Naive thymus-derived CD8-positive, alpha-beta T cell (primary cell): ENCODE measurements around the gene ADD2. TPM values are rescaled to one million over a fixed set of nuclear protein-coding genes. Genes with fewer than 3 reads are reported as not detected.

Source experiments
- ATAC-seq, 2 donors: fragments of 150-1000 bp; cut with Tn5 transposase in 1 of 2; sonication (Bioruptor Pico), chemical (Tn5 transposase) in 1 of 2; 1 replicate in 1 of 2; 2 replicates in 1 of 2; pipeline ENCODE4 v1.10.0; 2021; ENCODE audit warnings: mild to moderate bottlenecking in 2 of 2, moderate library complexity in 2 of 2
- POLR2A ChIA-PET: fragments of 350-600 bp; sonication (Branson Sonifier 250); formaldehyde crosslinking; loops from one replicate; lab custom pipeline; 2021; ENCODE audit warnings: antibody characterized with exemption; lab: Charles Lee
- DNase-seq, 10 donors: peaks; one replicate each; pipeline versions ENCODE4 v3.0.0 to v3.0.0-alpha.2; 2020 to 2022
- H3K27ac Mint-ChIP-seq, 10 donors: one replicate each; pipeline ENCODE4 v1.8.0; 2020 to 2022; ENCODE audit warnings: mild to moderate bottlenecking in 10 of 10, mixed read lengths in 10 of 10, moderate library complexity in 4 of 10, inconsistent platforms in 1 of 10
- H3K27me3 Mint-ChIP-seq, 5 donors: one replicate each; pipeline ENCODE4 v1.8.0; 2021 to 2022; ENCODE audit warnings: mixed read lengths in 5 of 5
- H3K36me3 Mint-ChIP-seq, 3 donors: one replicate each; pipeline ENCODE4 v1.8.0; 2020 to 2022; ENCODE audit warnings: mixed read lengths in 3 of 3, mild to moderate bottlenecking in 2 of 3, inconsistent platforms in 1 of 3
- H3K4me1 Mint-ChIP-seq, 4 donors: one replicate each; pipeline ENCODE4 v1.8.0; 2021 to 2022; ENCODE audit warnings: mixed read lengths in 4 of 4
- H3K4me3 Mint-ChIP-seq, 10 donors: one replicate each; pipeline ENCODE4 v1.8.0; 2020 to 2022; ENCODE audit warnings: mild to moderate bottlenecking in 10 of 10, mixed read lengths in 10 of 10, moderate library complexity in 6 of 10, inconsistent platforms in 1 of 10
- H3K9me3 Mint-ChIP-seq, 9 donors: one replicate each; pipeline ENCODE4 v1.8.0; 2020 to 2022; ENCODE audit warnings: mixed read lengths in 9 of 9, mild to moderate bottlenecking in 3 of 9, inconsistent platforms in 1 of 9, moderate library complexity in 1 of 9
- polyA plus RNA-seq, 3 donors: library from polyadenylated mRNA; unstranded; fragments of 300-500 nt; fragmentation: Illumina TruSeq; gene quantifications; one replicate each; pipeline ENCODE4 v1.2.3, GENCODE V29; 2021
- total RNA-seq, 8 experiments: library from RNA in 2 of 8; stranded (reverse) in 2 of 8; gene quantifications; one replicate each; pipeline ENCODE4 v1.2.3 and lab custom pipeline; 2021 to 2026

ADD2 gene
- total and polyA plus RNA-seq, 5 experiments from 2014 or later: 1.8 to 10.9 (median 4.7) TPM

DNA sequence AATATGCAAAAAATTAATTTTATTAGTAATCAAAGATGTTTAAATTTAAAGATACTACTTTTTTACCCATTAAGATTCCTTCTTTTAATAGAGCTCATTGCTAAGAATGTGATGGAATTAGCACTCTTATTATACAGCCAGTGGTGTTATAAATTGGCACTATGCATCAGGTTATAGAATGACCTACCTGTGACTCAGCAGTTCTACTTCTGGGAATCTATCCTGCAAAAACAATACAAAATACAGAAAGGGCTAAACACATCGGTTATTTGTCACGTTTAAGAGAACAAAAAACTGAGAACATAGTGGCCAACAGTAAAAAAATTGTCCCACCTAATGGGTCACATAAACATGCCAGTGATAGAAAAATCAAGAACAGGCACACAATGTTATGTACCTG is 9.4 kb upstream of the ADD2 start:
- H3K27me3 Mint-ChIP-seq: peaks cover 16 to 32% (median 20%) of the 10 kb centered on the region in 5 donors
- POLR2A ChIA-PET: no interaction called here
- ATAC-seq: no peak
- DNase-seq: no peak
- no peak overlapping the region for H3K4me3 Mint-ChIP-seq
- H3K4me1 Mint-ChIP-seq: no peaks in the 10 kb centered on the region
- peaks cover 0 to 2% (median 0%) of the 10 kb centered on the region in 3 donors for H3K36me3 Mint-ChIP-seq
- H3K9me3 Mint-ChIP-seq: peaks cover 0 to 3% (median 0%) of the 10 kb centered on the region in 9 donors
- no peak overlapping the region for H3K27ac Mint-ChIP-seq

DNA sequence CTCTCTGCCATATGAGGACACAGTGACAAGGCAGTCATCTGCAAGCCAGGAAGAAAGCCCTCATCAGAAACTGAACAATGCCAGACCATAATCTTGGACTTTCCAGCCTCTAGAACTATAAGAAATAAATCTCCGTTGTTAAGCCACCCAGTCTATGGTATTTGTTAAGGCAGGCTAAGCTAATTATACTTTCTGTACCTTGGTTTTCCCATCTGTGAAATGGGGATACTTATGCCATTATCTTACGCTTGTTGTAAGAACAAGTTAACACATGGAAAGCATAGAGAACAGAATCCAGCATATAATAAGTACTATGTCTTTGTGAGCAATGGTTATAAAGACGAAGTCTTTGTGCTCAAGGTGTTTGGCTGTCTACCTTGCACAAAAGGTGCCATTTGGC is 8.3 kb upstream of the ADD2 start:
- H3K9me3 Mint-ChIP-seq: peaks cover 0 to 3% (median 0%) of the 10 kb centered on the region in 9 donors

DNA sequence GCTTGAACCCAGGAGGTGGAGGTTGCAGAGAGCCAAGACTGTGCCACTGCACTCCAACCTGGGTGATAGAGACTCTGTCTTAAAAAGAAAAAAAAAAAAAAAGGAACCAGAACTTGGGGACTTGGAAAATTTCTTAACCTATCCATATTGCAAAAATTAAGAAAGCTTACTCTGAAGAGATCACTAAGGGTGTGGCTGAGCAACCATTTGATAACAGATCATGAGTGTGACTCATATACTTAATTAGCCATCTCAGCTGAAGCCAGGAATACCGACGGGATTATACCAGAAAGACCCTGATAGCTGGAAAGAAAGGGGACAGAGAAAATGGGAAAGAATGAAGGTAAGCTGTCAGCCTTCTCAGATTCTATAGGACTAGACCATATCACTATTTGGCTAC is 7.1 kb upstream of the ADD2 start:
- H3K27me3 Mint-ChIP-seq: peaks cover 17 to 37% (median 20%) of the 10 kb centered on the region in 5 donors
- POLR2A ChIA-PET: interaction anchor here (0.5 to 0.6 kb wide), 2 partner anchors 16 to 49 kb away, joined by 3 to 4 read pairs; no protein-coding TSS in a partner anchor

More for the DNA sequence above, 8.3 kb upstream of the ADD2 start:
- Mint-ChIP-seq H3K27me3 (peaks cover 17 to 35% (median 20%) of the 10 kb centered on the region in 5 donors), H3K36me3 (peaks cover 0 to 2% (median 0%) of the 10 kb centered on the region in 3 donors), H3K4me1 (no peaks in the 10 kb centered on the region), H3K27ac (no peak overlapping the region), H3K4me3 (no peak overlapping the region)
- no peak for ATAC-seq
- DNase-seq: no peak
- POLR2A ChIA-PET: no interaction called here

DNA sequence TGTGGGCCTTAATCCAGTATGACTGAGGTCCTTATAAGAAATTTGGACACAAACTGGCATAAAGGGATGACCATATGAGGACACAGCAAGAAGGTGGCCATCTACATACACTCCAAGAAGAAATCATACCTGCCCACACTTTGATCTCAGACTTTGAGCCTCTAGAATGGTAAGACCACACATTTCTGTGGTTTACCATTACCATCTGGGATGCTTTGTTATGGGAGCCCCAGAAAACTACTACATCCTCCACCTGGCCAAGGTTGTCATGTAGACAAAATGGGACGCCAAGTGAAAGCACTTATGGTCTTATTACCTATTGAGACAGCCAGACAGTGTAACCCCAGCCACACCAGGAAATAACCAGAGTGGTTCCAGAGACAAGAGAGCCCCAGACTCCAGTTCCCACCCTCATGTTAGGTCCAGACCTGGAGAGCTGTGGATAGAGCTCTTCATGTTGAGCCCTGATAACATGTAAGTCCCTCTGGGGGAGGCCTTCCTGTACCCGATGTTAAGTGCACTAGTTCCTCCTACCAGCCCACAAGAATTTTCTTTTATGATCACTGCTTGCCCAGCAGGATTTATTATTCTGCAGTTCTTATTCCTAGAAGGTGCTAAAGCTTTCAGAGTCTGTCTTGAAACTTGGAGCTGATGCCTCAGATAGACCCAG is 4.6 kb upstream of the ADD2 start:
- Mint-ChIP-seq H3K4me1 (peaks cover 2 to 12% (median 5%) of the 10 kb centered on the region in 4 donors), H3K4me3 (no peak overlapping the region), H3K9me3 (peaks cover 0 to 3% (median 0%) of the 10 kb centered on the region in 9 donors), H3K36me3 (peaks cover 0 to 2% (median 0%) of the 10 kb centered on the region in 3 donors), H3K27ac (peak overlapping the region in 1 of 10 donors; percentile 59), H3K27me3 (peaks cover 18 to 47% (median 21%) of the 10 kb centered on the region in 5 donors)
- no peak for ATAC-seq
- no peak for DNase-seq
- POLR2A ChIA-PET: interaction anchor here (0.5 to 0.6 kb wide), 2 partner anchors 9 to 10 kb away, joined by 3 read pairs; no protein-coding TSS in a partner anchor

More for the DNA sequence above, 7.1 kb upstream of the ADD2 start:
- H3K36me3 Mint-ChIP-seq: peaks cover 0 to 2% (median 0%) of the 10 kb centered on the region in 3 donors
- no peak for ATAC-seq
- DNase-seq: no peak
- H3K4me1 Mint-ChIP-seq: no peaks in the 10 kb centered on the region
- H3K4me3 Mint-ChIP-seq: no peak overlapping the region
- no peak overlapping the region for H3K27ac Mint-ChIP-seq
- H3K9me3 Mint-ChIP-seq: peaks cover 0 to 3% (median 0%) of the 10 kb centered on the region in 9 donors

DNA sequence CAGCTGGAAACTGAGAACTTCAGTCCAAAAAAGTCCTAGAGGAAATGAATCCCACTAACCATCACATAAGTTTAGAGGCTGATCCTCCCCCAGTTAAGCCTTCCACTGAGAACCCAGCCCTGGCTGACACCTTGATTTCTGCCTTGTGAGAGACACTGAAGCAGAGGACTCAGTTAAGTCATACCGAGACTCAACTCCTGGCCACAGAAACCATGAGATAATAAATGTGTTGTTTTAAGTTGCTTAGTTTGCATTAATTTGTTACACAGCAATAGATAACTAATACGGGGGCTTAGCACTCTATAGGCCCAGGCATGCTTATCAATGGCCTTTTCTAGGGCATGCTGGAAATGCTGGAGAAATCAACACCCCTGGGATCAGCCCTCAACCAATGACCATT is 3.4 kb upstream of the ADD2 start:
- POLR2A ChIA-PET: no interaction called here
- peaks cover 0 to 2% (median 0%) of the 10 kb centered on the region in 3 donors for H3K36me3 Mint-ChIP-seq

DNA sequence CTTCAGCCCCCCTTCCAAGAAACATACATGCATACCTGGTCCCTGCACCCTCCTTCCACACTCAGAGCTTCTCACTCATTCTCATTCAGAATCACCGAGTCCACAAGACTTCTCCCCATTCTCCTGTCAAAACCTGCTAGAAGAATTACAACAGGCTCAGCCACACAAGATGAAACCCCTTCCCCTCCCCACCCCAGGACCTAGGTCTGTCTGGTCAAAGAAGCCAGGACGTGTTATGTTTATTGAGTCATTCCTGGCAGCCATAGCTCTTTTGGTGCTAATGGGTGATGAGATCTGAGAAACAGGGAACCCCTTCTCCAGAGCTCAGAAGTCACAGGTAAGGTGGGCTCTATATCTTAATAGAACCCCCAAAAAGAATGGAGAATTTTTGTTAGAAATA is 1.4 kb upstream of the ADD2 start:
- POLR2A ChIA-PET: interaction anchor here (0.7 to 2.2 kb wide), 2 partner anchors 15 to 130 kb away, joined by 5 read pairs; no protein-coding TSS in a partner anchor
- DNase-seq (no peak), ATAC-seq (no peak)
- Mint-ChIP-seq H3K4me3 (peak overlapping the region in 8 of 10 donors; percentile 24 to 88 (median 78)), H3K36me3 (peaks cover 0 to 2% (median 0%) of the 10 kb centered on the region in 3 donors), H3K4me1 (peaks cover 5 to 24% (median 18%) of the 10 kb centered on the region in 4 donors), H3K9me3 (peaks cover 0 to 3% (median 0%) of the 10 kb centered on the region in 9 donors), H3K27ac (peak overlapping the region in 3 of 10 donors; percentile 41 to 81 (median 76)), H3K27me3 (peaks cover 8 to 51% (median 17%) of the 10 kb centered on the region in 5 donors)

More for the DNA sequence above, 3.4 kb upstream of the ADD2 start:
- DNase-seq (no peak), ATAC-seq (no peak)
- Mint-ChIP-seq H3K27me3 (peaks cover 17 to 47% (median 21%) of the 10 kb centered on the region in 5 donors), H3K27ac (peak overlapping the region in 1 of 10 donors; percentile 22), H3K9me3 (peaks cover 0 to 3% (median 0%) of the 10 kb centered on the region in 9 donors), H3K4me1 (peaks cover 4 to 20% (median 11%) of the 10 kb centered on the region in 4 donors), H3K4me3 (no peak overlapping the region)

DNA sequence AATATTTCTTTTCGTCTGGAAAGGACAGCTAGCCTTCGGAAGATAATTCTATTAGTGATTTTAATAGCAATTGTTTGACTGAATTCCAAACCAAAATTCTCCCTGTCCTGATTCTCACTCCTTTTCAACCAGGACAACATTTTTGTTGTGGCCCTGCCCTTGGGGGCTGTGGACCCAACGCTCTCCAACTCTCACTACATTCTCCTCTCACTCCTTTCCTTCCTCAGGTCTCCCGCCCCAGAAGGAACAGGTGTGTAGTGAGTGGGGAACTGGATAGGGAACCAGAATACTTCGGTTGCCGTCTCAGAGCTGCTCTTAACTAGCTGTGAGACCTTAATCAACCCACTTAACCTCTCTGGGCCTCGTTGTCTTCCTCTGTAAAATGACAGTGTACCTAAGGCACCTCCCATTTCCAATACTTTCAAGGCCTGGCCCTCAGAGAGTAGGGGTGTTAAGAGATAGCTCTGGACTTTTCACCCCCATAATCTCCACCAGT is 638 bp upstream of the ADD2 start:
- Mint-ChIP-seq H3K4me3 (peak overlapping the region; percentile 71 to 89 (median 81)), H3K27ac (peak overlapping the region in 8 of 10 donors; percentile 16 to 85 (median 68)), H3K36me3 (peaks cover 0 to under 1% (median 0%) of the 10 kb centered on the region in 3 donors), H3K9me3 (peaks cover 0 to 1% (median 0%) of the 10 kb centered on the region in 9 donors), H3K4me1 (peaks cover 5 to 24% (median 19%) of the 10 kb centered on the region in 4 donors), H3K27me3 (peaks cover 2 to 44% (median 10%) of the 10 kb centered on the region in 5 donors)
- DNase-seq (no peak), ATAC-seq (no peak)
- POLR2A ChIA-PET: interaction anchor here (0.8 to 2.2 kb wide), 3 partner anchors 16 to 113 kb away, joined by 3 to 5 read pairs (median 5); no protein-coding TSS in a partner anchor

DNA sequence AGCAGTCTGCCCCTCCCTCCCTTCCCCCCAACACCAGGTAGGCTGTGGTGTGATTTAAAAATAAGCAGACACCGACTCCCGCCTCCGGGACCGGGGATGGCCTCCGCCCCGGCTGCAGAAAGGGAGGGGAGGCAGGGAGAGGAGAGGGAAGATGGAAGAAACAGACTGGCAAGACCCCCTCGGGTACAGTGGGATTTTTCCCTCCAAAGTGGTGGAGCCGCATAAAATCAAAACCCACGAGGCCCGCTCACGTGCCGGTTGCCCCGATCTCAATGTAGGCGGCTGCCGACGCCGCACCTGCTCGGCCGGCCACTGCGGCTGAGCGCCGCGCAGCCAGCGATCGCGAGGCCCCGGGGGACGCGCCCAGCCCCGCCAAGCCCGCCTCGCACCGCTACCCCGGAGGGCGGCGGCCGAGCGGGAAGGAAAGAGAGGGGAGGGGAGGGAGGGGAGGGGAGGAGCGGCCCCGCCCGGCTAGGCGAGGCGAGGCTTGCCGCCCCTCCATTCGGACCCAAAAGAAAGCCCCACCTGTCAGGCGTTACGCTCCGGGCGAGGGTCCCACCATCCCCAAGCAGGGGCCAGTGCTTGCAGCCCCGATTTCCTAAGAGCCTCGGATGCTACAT is 811 bp downstream of the ADD2 start:
- Mint-ChIP-seq H3K27me3 (peaks cover 0 to 38% (median 2%) of the 10 kb centered on the region in 5 donors), H3K4me1 (peaks cover 5 to 24% (median 19%) of the 10 kb centered on the region in 4 donors), H3K9me3 (no peaks in the 10 kb centered on the region), H3K27ac (peak overlapping the region in 6 of 10 donors; percentile 23 to 82 (median 64)), H3K4me3 (peak overlapping the region; percentile 78 to 93 (median 90)), H3K36me3 (no peaks in the 10 kb centered on the region)
- ATAC-seq: peak; percentile 34 to 58
- POLR2A ChIA-PET: interaction anchor here (0.8 to 2.2 kb wide), 3 partner anchors 18 to 112 kb away, joined by 3 to 5 read pairs (median 5); no protein-coding TSS in a partner anchor
- peak in 5 of 10 donors; percentile 8 to 31 (median 18) for DNase-seq

DNA sequence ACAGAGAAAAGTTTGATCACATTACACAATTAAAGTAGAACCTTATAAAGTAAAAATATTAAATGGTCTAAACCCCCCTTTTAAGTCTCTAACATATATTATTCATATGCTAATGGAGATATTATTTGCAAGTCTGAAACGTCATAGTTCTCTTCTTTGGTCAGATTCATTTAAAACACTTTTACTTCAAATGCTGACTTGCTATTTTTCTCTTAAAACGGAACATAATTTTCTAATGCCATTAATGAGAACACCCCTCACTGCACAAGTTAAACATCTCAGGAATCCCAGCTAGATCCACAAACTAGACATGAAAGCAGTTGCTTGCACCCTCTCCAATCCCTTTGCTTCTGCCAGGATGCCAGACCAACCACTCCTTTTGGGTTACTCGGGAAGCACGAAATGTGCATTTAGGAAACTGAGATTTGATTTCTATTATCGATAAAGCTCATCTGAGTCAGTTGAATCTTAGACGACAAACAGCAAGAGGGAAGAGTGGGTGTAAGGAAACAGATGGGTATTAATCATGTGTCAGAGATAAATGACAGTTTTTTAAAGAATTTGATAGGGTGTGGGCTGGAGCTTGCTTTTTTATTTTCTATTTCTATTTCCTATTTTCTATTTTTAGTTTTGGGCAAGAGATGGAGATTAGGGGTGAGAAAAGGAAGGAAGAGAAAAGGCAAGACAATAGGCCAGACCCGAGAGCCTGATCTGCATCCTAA is 1.5 kb downstream of the ADD2 start:
- POLR2A ChIA-PET: interaction anchor here (0.8 kb wide), 1 partner anchor 110 kb away, joined by 3 read pairs; no protein-coding TSS in a partner anchor
- peaks cover 0 to 37% (median 2%) of the 10 kb centered on the region in 5 donors for H3K27me3 Mint-ChIP-seq
- no peak for ATAC-seq
- H3K27ac Mint-ChIP-seq: peak overlapping the region in 8 of 10 donors; percentile 6 to 82 (median 50)
- H3K4me1 Mint-ChIP-seq: peaks cover 5 to 24% (median 19%) of the 10 kb centered on the region in 4 donors
- H3K4me3 Mint-ChIP-seq: peak overlapping the region; percentile 75 to 92 (median 86)
- no peak for DNase-seq
- H3K9me3 Mint-ChIP-seq: no peaks in the 10 kb centered on the region
- no peaks in the 10 kb centered on the region for H3K36me3 Mint-ChIP-seq

DNA sequence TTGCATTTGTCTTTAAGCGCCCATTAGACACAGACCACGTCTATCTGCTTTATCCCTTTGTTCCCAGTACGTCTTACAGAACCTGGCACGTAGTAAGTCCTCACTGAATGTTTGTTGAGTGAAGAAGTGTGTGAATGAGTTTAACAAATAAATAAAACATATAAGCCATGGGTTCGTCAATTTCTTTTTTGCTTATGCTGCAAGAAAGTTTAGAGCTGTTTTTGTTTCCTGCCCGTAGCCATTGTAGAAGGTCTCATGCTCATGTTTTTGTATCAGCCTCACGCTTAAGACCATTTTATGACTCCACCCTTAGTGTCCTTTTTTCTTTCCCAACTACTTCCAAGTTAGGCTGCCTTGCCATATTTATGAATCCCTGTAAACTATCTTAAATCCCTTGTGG is 2.5 kb downstream of the ADD2 start:
- Mint-ChIP-seq H3K9me3 (no peaks in the 10 kb centered on the region), H3K4me3 (peak overlapping the region in 1 of 10 donors; percentile 22), H3K27me3 (peaks cover 0 to 35% (median 2%) of the 10 kb centered on the region in 5 donors), H3K4me1 (peaks cover 5 to 24% (median 19%) of the 10 kb centered on the region in 4 donors), H3K27ac (no peak overlapping the region), H3K36me3 (no peaks in the 10 kb centered on the region)
- DNase-seq: no peak
- no peak for ATAC-seq
- POLR2A ChIA-PET: no interaction called here

DNA sequence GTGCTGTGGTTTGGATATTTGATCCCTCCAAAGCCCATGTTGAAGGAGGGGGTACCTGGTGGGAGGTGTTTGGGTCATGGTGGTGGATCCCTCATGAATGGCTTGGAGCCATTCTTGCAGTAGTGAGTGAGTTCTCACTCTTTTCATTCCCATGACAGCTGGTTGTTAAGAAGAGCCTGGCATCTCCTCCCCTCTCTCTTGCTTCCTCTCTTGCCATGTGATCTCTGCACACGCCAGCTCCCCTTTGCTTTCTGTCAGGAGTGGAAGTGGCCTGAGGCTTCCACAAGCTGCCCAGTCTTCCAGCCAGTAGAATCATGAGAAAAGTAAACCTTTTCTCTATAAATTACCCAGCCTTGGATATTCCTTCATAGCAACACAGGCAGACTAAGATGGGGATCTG is 8.6 kb downstream of the ADD2 start:
- Mint-ChIP-seq H3K36me3 (peaks cover 0 to 2% (median 0%) of the 10 kb centered on the region in 3 donors), H3K27ac (peak overlapping the region in 1 of 10 donors; percentile 57), H3K4me3 (no peak overlapping the region), H3K9me3 (no peaks in the 10 kb centered on the region), H3K27me3 (peaks cover 0 to 18% (median 1%) of the 10 kb centered on the region in 5 donors), H3K4me1 (peaks cover 0 to 7% (median under 1%) of the 10 kb centered on the region in 4 donors)
- ATAC-seq (no peak), DNase-seq (no peak)
- POLR2A ChIA-PET: interaction anchor here (0.6 kb wide), 1 partner anchor 16 kb away, joined by 3 read pairs; no protein-coding TSS in a partner anchor
